GM12873 (cell line): ENCODE measurements around the gene EGR2.

Source experiments
- CTCF ChIP-seq: IDR thresholded peaks from 2 replicates; pipeline ENCODE4 v1.5.1; 2012; ENCODE audit warnings: low read depth, mild to moderate bottlenecking, moderate library complexity, low read length, control low read depth; ENCODE audit not compliant: insufficient read depth; ENCODE audit errors: missing control alignments

Gene EGR2

GRCh38 chr10:62804356-62805230 is 11.6 kb downstream of the EGR2 start, which contains the start of gene ADO:
Gene ADO (plus strand): TSS chr10:62804720. CDS start chr10:62805060, 340 bp downstream.
- no peak for TF ChIP-seq CTCF

GRCh38 chr10:62803724-62804355 is 12.3 kb downstream of the EGR2 start:
- no peak for TF ChIP-seq CTCF

- no peak for TF ChIP-seq CTCF
These were observed 14.3 kb downstream of the EGR2 start for GRCh38 chr10:62801871-62802270.

- no peak for TF ChIP-seq CTCF
These were observed 19.3 kb downstream of the EGR2 start for GRCh38 chr10:62796896-62797295.

- no peak for TF ChIP-seq CTCF
These were observed 20.4 kb downstream of the EGR2 start for GRCh38 chr10:62795762-62796161.

GRCh38 chr10:62795100-62795499 is 21.1 kb downstream of the EGR2 start:
- TF ChIP-seq CTCF = no peak

- TF ChIP-seq CTCF = no peak
These were observed 21.9 kb downstream of the EGR2 start for GRCh38 chr10:62794306-62794705.
